Activated T-helper 17 cell treated with anti-CD3 and anti-CD28 coated beads, Interleukin-2, amount 50 U/mL, for 72 hours (primary cell): Measurements from ENCODE around the gene MYH11. TPM values are rescaled to one million over a fixed set of nuclear protein-coding genes. Genes with fewer than 3 reads are reported as not detected.
A peak's percentile ranks its signal among the peaks of the same experiment; 100 is the strongest.

Experiments
- ATAC-seq: fragments of 150-1000 bp; cut with Tn5 transposase; replicated peaks from 2 replicates; pipeline ENCODE4 v1.10.0; 2021; ENCODE audit warnings: mild to moderate bottlenecking, moderate library complexity
- H3K27ac Mint-ChIP-seq: one replicate; pipeline ENCODE4 v1.8.0; 2022; ENCODE audit warnings: mixed read lengths
- H3K27me3 Mint-ChIP-seq: one replicate; pipeline ENCODE4 v1.8.0; 2022; ENCODE audit warnings: mixed read lengths
- H3K36me3 Mint-ChIP-seq: one replicate; pipeline ENCODE4 v1.8.0; 2022; ENCODE audit warnings: low read depth, mild to moderate bottlenecking, mixed read lengths
- H3K4me1 Mint-ChIP-seq: one replicate; pipeline ENCODE4 v1.8.0; 2022; ENCODE audit warnings: mixed read lengths
- H3K4me3 Mint-ChIP-seq: one replicate; pipeline ENCODE4 v1.8.0; 2022; ENCODE audit warnings: mild to moderate bottlenecking, mixed read lengths
- H3K9me3 Mint-ChIP-seq: one replicate; pipeline ENCODE4 v1.8.0; 2022; ENCODE audit warnings: mixed read lengths
- total RNA-seq, 2 donors: library from RNA; stranded (reverse); gene quantifications; one replicate each; pipeline ENCODE4 v1.2.3, GENCODE V29; 2022

The MYH11 gene
- total RNA-seq, 2 donors from 2014 or later = not detected

GRCh38 chr16:15837761-15838160, 19.1 kb downstream of the MYH11 start:
- Mint-ChIP-seq H3K9me3 (no peaks in the 10 kb centered on the region), H3K4me1 (no peaks in the 10 kb centered on the region), H3K27me3 (no peaks in the 10 kb centered on the region), H3K36me3 (no peaks in the 10 kb centered on the region), H3K4me3 (no peak overlapping the region), H3K27ac (no peak overlapping the region)
- ATAC-seq = no peak

GRCh38 chr16:15836965-15837611, 19.7 kb downstream of the MYH11 start:
- H3K4me1 Mint-ChIP-seq = no peaks in the 10 kb centered on the region
- no peak for ATAC-seq
- no peak overlapping the region for H3K27ac Mint-ChIP-seq
- no peak overlapping the region for H3K4me3 Mint-ChIP-seq
- no peaks in the 10 kb centered on the region for H3K36me3 Mint-ChIP-seq
- H3K27me3 Mint-ChIP-seq = no peaks in the 10 kb centered on the region
- no peaks in the 10 kb centered on the region for H3K9me3 Mint-ChIP-seq

GRCh38 chr16:15836074-15836473, 20.8 kb downstream of the MYH11 start:
- ATAC-seq = no peak
- Mint-ChIP-seq H3K27ac (no peak overlapping the region), H3K4me1 (no peaks in the 10 kb centered on the region), H3K36me3 (no peaks in the 10 kb centered on the region), H3K4me3 (no peak overlapping the region), H3K9me3 (no peaks in the 10 kb centered on the region), H3K27me3 (no peaks in the 10 kb centered on the region)

- no peaks in the 10 kb centered on the region for H3K9me3 Mint-ChIP-seq
- no peaks in the 10 kb centered on the region for H3K4me1 Mint-ChIP-seq
- peak; percentile 77 for ATAC-seq
- H3K27ac Mint-ChIP-seq = no peak overlapping the region
- no peaks in the 10 kb centered on the region for H3K27me3 Mint-ChIP-seq
- H3K36me3 Mint-ChIP-seq = no peaks in the 10 kb centered on the region
- no peak overlapping the region for H3K4me3 Mint-ChIP-seq
Observed at GRCh38 chr16:15835136-15835878, 21.5 kb downstream of the MYH11 start.

DNA sequence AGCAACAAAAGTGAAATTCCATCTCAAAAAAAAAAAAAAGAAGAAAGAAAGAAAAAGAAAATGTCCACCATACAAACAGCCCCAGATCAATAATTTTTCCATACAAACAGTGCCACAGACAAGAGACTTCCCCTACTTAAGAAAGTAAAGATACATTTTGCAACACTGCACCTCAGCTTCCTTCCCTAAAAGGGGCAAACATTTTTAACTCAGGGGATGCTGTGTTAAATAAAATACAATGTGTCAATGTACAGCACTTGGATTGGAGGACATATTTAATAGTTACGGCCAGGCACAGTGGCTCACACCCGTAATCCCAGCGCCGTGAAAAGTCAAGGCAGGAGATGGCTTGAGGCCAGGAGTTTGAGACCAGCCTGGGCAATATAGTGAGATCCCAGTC, 22.3 kb downstream of the MYH11 start:
- H3K27ac Mint-ChIP-seq = no peak overlapping the region
- H3K4me1 Mint-ChIP-seq = no peaks in the 10 kb centered on the region
- H3K9me3 Mint-ChIP-seq = no peaks in the 10 kb centered on the region
- no peak overlapping the region for H3K4me3 Mint-ChIP-seq
- ATAC-seq = no peak
- H3K27me3 Mint-ChIP-seq = no peaks in the 10 kb centered on the region
- H3K36me3 Mint-ChIP-seq = no peaks in the 10 kb centered on the region

DNA sequence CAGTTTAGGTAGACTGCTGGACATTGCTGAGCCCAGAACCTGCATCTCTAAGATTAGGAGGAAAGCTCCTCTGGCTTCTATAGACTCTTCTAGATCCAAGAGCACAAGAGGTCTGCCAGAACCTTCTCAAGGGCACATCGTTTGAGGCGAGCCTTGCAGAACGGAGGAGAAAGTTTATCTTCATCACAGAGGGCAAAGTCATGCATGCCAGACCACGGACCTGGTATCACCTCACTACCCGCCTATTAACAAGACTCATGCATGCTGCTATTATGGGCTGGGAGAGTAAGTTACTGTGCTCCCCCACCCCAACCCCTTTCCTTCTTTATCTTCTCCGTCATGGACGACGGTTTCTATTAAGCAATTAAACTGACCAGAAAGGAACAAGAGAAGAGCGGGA, 23.3 kb downstream of the MYH11 start:
- Mint-ChIP-seq H3K27ac (no peak overlapping the region), H3K4me3 (no peak overlapping the region), H3K9me3 (no peaks in the 10 kb centered on the region), H3K27me3 (no peaks in the 10 kb centered on the region), H3K36me3 (no peaks in the 10 kb centered on the region), H3K4me1 (no peaks in the 10 kb centered on the region)
- no peak for ATAC-seq

GRCh38 chr16:15832241-15832640, 24.6 kb downstream of the MYH11 start:
- Mint-ChIP-seq H3K27me3 (no peaks in the 10 kb centered on the region), H3K36me3 (no peaks in the 10 kb centered on the region), H3K27ac (no peak overlapping the region), H3K9me3 (no peaks in the 10 kb centered on the region), H3K4me3 (no peak overlapping the region), H3K4me1 (no peaks in the 10 kb centered on the region)
- ATAC-seq = no peak

DNA sequence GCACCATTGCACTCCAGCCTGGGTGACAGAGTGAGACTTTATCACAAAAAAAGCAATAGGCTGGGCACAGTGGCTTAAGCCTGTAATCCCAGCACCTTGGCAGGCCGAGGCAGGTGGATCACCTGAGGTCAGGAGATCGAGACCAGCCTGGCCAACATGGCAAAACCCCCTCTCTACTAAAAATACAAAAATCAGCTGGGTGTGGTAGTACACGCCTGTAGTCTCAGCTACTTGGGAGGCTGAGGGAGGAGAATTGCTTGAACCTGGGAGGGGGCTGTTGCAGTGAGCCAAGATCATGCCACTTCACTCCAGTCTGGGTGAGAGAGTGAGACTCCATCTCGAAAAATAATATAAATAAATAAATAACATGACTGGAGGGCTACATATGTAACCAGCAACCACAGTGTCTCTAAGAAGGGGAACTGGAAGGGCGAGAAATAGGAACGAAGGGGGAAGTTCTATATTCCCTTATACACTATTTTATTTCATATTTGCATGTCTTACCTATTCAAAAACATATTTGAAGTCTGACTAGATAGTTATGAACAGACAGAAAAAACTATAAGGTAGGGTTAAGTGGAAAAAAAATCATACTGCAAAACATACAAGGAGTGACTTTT, 25.9 kb downstream of the MYH11 start:
- Mint-ChIP-seq H3K4me1 (no peaks in the 10 kb centered on the region), H3K9me3 (no peaks in the 10 kb centered on the region), H3K27me3 (no peaks in the 10 kb centered on the region), H3K4me3 (no peak overlapping the region), H3K36me3 (no peaks in the 10 kb centered on the region), H3K27ac (no peak overlapping the region)
- ATAC-seq = no peak

- no peaks in the 10 kb centered on the region for H3K36me3 Mint-ChIP-seq
- no peaks in the 10 kb centered on the region for H3K27me3 Mint-ChIP-seq
- H3K4me3 Mint-ChIP-seq = no peak overlapping the region
- no peaks in the 10 kb centered on the region for H3K9me3 Mint-ChIP-seq
- H3K4me1 Mint-ChIP-seq = no peaks in the 10 kb centered on the region
- H3K27ac Mint-ChIP-seq = no peak overlapping the region
- no peak for ATAC-seq
Observed at GRCh38 chr16:15829460-15829859, 27.4 kb downstream of the MYH11 start.

GRCh38 chr16:15827709-15828343, 29.0 kb downstream of the MYH11 start:
- Mint-ChIP-seq H3K36me3 (no peaks in the 10 kb centered on the region), H3K9me3 (no peaks in the 10 kb centered on the region), H3K27ac (no peak overlapping the region), H3K27me3 (peaks cover 3% of the 10 kb centered on the region), H3K4me3 (no peak overlapping the region), H3K4me1 (no peaks in the 10 kb centered on the region)
- ATAC-seq = no peak

- no peaks in the 10 kb centered on the region for H3K9me3 Mint-ChIP-seq
- H3K27ac Mint-ChIP-seq = no peak overlapping the region
- H3K27me3 Mint-ChIP-seq = peaks cover 3% of the 10 kb centered on the region
- ATAC-seq = no peak
- no peaks in the 10 kb centered on the region for H3K4me1 Mint-ChIP-seq
- H3K4me3 Mint-ChIP-seq = no peak overlapping the region
- no peaks in the 10 kb centered on the region for H3K36me3 Mint-ChIP-seq
Observed at GRCh38 chr16:15827299-15827698, 29.5 kb downstream of the MYH11 start.

GRCh38 chr16:15825750-15826305, 31.0 kb downstream of the MYH11 start:
- Mint-ChIP-seq H3K9me3 (no peaks in the 10 kb centered on the region), H3K4me3 (no peak overlapping the region), H3K27ac (no peak overlapping the region), H3K4me1 (no peaks in the 10 kb centered on the region), H3K36me3 (no peaks in the 10 kb centered on the region), H3K27me3 (peaks cover 3% of the 10 kb centered on the region)
- no peak for ATAC-seq

DNA sequence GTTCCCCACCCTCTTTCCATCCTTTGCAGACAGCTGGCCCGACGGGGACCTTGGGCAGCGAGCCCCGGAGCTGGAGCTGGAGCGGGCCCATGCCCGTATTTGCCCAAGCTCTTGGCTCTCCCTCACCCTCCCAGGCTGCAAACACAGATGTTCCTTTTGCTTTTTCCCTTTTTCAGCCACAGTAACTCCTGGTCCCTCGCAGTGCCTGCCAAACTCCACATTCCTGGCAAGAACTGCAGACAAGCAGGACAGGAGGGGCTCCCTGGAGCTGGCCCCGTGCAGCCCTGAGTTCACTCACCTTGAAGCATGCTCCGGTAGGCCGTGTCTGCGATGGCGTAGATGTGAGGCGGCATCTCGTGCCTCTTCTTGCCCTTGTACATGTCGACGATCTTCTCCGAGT, 33.9 kb downstream of the MYH11 start:
- Mint-ChIP-seq H3K4me1 (no peaks in the 10 kb centered on the region), H3K4me3 (no peak overlapping the region), H3K27me3 (peaks cover 4% of the 10 kb centered on the region), H3K9me3 (no peaks in the 10 kb centered on the region), H3K36me3 (no peaks in the 10 kb centered on the region), H3K27ac (no peak overlapping the region)
- no peak for ATAC-seq

DNA sequence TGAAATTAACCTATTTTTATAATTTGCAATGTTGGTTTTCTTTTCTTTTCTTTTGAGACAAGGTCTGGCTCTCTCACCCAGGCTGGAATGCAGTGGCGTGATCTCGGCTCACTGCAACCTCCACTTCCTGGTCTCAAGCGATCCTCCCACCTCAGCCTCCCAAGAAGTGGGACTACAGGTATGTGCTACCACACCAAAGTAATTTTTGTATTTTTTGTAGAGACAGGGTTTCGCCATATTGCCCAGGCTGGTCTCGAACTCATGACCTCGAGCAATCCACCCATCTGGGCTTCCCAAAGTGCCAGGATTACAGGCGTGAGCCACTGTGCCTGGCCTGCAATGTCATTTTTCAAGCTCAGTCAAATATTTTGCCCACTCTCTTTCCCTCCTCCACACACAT, 36.0 kb downstream of the MYH11 start:
- no peak for ATAC-seq
- Mint-ChIP-seq H3K4me1 (no peaks in the 10 kb centered on the region), H3K36me3 (no peaks in the 10 kb centered on the region), H3K27me3 (peaks cover 12% of the 10 kb centered on the region), H3K4me3 (no peak overlapping the region), H3K27ac (no peak overlapping the region), H3K9me3 (peaks cover 5% of the 10 kb centered on the region)
